ENCODE results near the gene SNRPB.

DNA sequence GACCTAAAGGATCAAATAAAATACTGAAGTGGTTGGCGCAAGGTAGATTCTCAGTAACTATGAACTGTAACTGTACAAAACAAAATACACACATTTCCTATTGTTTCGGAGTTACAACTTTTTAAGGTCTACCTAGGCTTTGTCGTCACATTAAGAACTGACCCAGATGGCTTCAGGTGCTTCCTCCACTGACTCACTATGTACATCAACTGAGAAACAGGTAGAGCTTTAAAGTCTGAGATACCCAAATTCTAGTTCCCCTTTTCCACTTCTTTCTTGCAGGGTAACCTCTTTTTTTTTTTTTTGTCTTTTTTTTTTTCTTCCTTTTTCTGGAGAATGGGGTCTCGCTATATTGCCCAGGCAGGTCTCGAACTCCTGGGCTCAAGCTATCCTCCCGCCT is 5.5 kb downstream of the SNRPB start:
- TF ChIP-seq POLR2A (IDR thresholded peaks at IDR 0.05; ENCODE audit: low read length) (no peak), GATA1 (IDR thresholded peaks at IDR 0.05; ENCODE audit: low read depth, low read length) (no peak)
